ENCODE data around the gene KRT72.

GRCh38 chr12:52558781-52559445 lies 42.4 kb downstream of the KRT72 start:
- TF ChIP-seq CTCF (conservative IDR thresholded peaks at IDR 0.05) (no peak), ZFX (IDR thresholded peaks at IDR 0.05) (no peak)
